Medulla oblongata (tissue), 1 donor: Measurements from ENCODE around the gene OR5C1.
"Not testable (repeated sequence)": the region's sequence is repeated elsewhere in the genome, so short reads cannot be mapped to it uniquely, and the experiment has no call there.

Experiments
- DNase-seq: peaks from one replicate; pipeline ENCODE4 v3.0.0-alpha.2; 2015; ENCODE audit errors: extremely low spot score

OR5C1 gene

GRCh38 chr9:122788831-122789230 is at the start of gene OR5C1:
Gene OR5C1, plus strand, starts transcription at chr9:122788933. Its CDS starts 0 bp downstream, at chr9:122788933.
- DNase-seq, result no peak

DNA sequence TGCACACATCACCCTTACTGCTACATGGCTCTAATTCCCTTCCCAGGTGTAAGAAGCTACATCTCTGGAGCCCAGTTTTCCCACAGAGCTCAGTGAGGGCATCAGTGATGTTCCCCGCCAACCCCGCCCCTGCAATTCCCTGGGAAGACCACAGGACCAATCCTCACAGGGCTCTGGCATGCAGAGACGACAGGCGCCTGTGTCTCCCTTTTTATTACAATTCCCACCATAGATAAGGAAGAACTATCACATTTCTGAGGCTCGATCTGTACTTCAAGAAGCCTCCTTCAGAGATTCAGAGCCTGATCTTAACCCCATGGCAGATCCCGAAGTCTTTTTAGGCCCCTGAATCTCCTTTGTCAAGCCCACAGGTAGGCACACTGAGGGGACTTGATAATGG is 46.7 kb upstream of the OR5C1 start, which contains the start of gene OR1L6:
Gene OR1L6 (plus strand): TSS at position 301 of the 400 bp plus-strand sequence. CDS start 7,545 bp downstream, outside the sequence.
- no peak for DNase-seq

GRCh38 chr9:122754825-122755224 is 33.9 kb upstream of the OR5C1 start:
- DNase-seq, result no peak

DNA sequence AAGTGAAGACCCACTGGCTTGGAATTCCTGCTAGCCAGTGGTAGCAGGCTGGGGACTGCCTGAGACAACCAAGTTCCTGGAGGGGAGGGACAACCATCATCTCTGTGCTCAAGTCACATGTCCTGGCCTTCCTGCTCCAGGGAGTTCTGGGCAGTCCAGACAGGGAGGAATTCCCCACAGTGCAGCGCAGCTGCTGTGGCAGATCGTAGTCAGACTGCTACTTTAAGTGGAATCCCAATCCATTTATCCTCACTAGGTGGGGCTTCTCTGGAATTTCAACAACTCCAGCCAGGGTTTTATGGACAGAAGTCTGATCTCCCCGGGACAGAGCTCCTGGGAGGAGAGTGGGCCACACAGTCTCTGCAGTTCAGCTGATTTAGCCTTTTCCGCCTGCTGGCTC is 20.9 kb upstream of the OR5C1 start:
- no peak for DNase-seq

GRCh38 chr9:122777052-122777451 is 11.7 kb upstream of the OR5C1 start:
- DNase-seq, result no peak

GRCh38 chr9:122777935-122778627 is 10.7 kb upstream of the OR5C1 start:
- DNase-seq, result no peak

- DNase-seq, result no peak
Measured at GRCh38 chr9:122779181-122779580, 9.6 kb upstream of the OR5C1 start.

GRCh38 chr9:122780026-122780425 is 8.7 kb upstream of the OR5C1 start:
- DNase-seq, result no peak

- DNase-seq, result no peak
Measured at GRCh38 chr9:122781671-122782070, 7.1 kb upstream of the OR5C1 start.

DNA sequence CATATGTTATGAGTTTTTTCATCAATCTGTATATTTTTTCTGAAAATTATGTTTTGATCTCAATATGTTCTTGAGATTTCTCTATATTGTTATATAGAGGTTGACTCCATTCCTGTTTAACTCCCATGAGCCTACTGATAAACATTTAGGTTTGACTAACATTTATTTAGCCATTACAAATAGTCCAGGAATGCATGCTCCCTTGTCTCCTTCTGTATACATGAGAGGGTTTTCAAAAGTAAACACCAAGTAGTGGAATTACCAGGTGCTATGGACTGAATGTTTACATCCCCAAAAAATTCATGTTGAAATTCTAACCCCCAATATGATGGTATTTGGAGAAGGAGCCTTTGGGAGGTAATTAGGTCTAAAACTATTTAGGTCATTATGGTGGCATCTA is 3.5 kb upstream of the OR5C1 start:
- DNase-seq, result no peak

GRCh38 chr9:122786338-122786737 is 2.4 kb upstream of the OR5C1 start:
- no peak for DNase-seq

DNA sequence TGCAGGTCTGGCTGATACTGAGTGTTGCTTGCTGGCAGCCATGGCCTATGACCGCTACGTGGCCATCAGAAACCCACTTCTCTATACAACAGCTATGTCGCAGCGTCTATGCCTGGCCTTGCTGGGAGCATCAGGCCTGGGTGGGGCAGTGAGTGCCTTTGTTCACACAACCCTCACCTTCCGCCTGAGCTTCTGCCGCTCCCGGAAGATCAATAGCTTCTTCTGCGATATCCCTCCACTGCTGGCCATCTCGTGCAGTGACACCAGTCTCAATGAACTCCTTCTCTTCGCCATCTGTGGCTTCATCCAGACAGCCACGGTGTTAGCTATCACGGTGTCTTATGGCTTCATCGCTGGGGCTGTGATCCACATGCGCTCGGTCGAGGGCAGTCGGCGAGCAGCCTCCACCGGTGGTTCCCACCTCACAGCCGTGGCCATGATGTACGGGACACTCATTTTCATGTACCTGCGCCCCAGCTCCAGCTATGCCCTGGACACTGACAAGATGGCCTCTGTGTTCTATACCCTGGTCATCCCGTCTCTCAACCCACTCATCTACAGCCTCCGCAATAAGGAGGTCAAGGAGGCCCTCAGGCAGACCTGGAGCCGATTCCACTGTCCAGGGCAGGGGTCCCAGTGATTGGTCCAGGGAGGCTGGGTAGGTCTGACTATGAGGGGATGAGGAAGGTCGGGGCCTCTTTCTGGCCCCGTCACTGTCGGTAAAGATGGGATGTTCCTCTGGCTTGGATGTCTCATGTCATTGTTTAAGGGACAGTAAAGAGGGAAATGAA is 718 bp downstream of the OR5C1 start:
- no peak for DNase-seq

DNA sequence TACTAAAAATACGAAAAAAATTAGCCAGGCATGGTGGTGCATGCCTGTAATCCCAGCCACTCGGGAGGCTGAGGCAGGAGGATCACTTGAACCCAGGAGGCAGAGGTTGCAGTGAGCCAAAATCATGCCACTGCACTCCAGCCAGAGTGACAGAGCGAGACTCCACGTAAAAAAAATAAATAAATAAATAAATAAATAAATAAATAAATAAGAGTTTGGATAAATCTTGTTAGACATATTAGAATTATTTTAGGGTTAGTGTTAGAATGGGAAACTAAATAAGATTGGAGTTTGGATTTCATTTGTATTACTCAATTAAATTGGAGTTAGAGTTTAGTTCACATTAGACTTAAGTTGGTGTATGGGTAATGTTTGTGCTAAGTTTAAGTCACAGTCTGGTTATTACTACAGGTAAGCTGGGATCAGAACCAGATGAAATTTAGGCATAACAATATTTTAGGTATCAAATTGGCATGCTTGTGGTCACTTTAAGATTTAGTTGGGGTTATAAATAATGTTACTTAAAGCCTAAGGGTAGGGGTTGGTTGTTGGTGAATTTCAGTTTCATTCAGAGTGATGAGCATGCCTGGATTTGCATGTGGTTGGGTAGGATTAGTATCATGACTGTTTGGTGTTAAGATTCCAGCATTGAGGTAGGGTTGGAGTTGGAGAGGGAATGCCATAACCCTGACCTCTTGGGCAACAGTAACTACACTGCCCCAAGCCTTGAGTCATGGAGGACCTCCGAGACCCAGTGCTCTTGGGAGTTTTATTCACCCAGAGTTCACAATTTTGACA is 3.3 kb downstream of the OR5C1 start:
- no peak for DNase-seq

DNA sequence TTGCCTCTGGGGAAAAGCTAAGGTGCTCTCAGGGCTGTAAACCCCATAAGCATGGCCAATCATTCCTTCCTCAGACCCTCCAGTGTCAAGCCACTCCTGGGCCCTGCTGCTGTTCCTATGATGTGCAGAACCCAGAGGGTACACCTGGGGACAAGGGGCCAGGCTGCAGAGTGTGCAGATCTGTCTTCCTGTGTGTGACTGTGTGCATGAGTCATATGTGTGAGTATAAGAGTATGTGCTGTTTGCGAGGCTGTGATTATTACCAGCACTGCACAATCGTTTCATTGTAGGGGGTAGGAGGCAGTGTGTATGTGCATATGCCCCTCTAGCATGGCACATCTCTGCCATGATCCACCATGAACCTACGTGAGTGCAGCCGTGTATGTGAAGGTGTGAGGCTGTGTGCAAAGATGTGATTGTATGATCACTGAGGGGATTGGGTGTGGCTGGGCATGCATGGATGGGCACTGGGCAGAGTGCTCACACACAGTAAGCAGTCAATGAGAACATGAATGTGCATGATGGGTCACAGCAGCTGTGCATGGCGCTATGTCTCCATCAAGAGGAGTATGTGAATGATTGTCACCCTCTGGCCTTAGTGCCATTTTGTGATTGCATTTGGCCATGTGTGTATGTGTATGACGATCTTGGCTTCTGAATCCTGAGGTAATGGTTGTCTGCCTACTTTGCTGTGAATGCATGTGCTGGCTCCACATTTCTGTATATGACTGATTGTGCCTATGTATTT is 8.8 kb downstream of the OR5C1 start:
- no peak for DNase-seq

- no peak for DNase-seq
Measured at GRCh38 chr9:122800066-122801060, 11.6 kb downstream of the OR5C1 start, which contains the start of gene OR1K1. Gene OR1K1, plus strand, starts transcription at chr9:122800123. Its CDS starts 0 bp downstream, at chr9:122800123.

DNA sequence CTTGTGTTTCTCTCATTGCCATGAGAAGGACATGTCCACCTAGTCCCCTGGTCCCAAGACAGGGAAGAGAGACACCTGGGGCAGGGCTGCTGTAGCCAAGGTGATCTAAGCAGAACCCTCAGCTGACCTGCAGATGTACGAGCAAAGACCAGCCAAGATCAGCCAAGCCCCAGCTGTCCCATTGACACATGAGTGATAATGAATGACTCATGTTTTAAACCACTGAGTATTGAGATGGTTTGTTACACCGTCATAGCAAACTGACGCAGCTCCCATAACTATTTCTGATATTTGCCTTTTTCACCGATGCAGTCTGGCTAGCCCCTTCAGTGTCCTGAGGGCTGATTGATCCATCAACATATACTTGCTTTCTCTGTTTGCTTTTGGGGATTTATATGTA is 17.9 kb downstream of the OR5C1 start:
- no peak for DNase-seq

DNA sequence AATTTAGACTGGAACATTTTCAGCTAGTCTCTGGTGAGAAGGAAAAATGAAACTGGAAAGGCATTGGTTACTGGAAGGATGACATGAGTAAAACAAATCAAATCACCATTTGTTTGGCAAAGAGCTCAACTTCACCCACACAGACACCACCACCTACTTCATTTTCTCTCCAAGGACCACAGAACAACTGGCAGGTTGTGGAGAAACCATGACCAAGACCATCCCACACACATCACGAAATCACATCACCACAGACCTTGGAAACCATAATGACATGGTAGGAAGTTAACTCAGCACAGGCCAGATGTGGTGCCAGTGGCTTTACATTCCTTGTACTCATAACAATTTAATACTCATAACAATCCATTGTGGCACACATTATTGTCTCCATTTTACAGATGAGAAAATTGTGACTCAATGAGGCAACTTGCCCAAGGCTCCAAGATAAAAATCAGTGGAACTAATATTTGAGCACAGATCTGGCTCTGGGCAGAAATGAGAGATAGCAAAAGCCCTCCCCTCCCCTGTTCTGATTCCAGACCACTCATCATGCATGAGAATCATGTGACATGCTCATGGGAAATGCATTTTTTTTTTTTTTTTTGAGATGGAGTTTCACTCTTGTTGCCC is 18.7 kb downstream of the OR5C1 start:
- DNase-seq, result no peak

DNA sequence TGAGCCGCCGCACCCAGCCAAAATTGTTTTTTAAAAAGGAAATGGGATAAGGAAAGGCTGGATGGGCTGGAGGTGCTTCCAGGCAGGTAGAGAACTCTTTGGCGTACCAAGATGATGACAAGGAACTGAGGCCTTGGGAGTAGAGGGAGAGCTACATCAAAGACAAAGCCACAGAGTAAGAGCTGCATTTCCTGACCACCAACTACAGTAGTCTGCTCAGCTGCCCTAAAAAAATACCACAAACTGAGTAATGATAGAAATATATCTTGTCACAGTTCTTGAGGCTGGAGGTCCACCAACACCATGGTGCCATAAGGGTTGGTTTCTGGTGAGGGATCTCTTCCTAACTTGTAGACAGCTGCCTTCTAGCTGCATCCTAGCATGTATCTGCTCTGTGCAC is 19.4 kb downstream of the OR5C1 start:
- DNase-seq, result no peak

DNA sequence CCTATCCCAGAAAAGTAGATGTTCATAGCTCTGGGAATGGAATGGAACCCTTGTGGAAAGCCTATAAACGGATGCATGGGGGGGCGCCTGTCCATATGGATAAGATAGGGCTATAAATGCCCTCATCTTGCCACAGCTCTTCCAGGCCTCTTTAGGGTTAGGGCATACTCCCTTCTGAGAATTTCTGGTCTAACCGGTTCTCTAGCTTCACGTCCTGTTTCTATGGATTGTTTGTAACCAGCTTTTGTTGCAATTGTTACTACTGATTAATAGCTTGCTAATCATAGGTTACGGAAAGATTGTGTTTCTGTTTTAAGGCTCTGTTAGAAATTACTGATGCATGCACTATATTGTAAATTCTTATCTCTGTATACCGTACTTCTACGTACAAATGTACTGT is 20.5 kb downstream of the OR5C1 start:
- DNase-seq, result not testable (repeated sequence)
